Endothelial cell of umbilical vein (primary cell): ENCODE results near the gene CLIC3. TPM values are rescaled to one million over a fixed set of nuclear protein-coding genes. Genes with fewer than 3 reads are reported as not detected.

Experiments
- BruUV-seq: library from RNA; stranded (reverse); fragments of 400-500 nt; replicated peaks from 2 replicates; lab custom pipeline; 2021; lab: Mats Ljungman, UMichigan
- CTCF ChIA-PET: fragments of 300-600, 350-600 bp; sonication (Branson Sonifier 250); formaldehyde crosslinking; loops from one replicate; lab custom pipeline; 2021; ENCODE audit warnings: antibody characterized with exemption, inconsistent platforms; lab: Charles Lee
- POLR2A ChIA-PET: fragments of 300-600, 350-600 bp; sonication (Branson Sonifier 250); formaldehyde crosslinking; loops from one replicate; lab custom pipeline; 2021; ENCODE audit warnings: antibody characterized with exemption, inconsistent platforms; lab: Charles Lee
- DNase-seq: peaks from one replicate; pipeline ENCODE4 v3.0.0-alpha.2; 2011; ENCODE audit warnings: low read depth, low spot score
- FAIRE-seq: peaks from 2 replicates; lab custom pipeline; 2011; peaks lifted over from hg19 to GRCh38; lab: Jason Lieb, UNC
- H2AFZ ChIP-seq: 2 replicates; pipeline ENCODE4 v1.6.0; 2012; ENCODE audit warnings: low read depth, low read length, control low read depth, inconsistent platforms
- H3K27ac ChIP-seq: 2 replicates; pipeline ENCODE4 v1.5.1; 2011; ENCODE audit warnings: low read depth, mild to moderate bottlenecking, control low read depth, low read length, moderate library complexity; ENCODE audit not compliant: insufficient read depth
- H3K27me3 ChIP-seq, 2 experiments: 2 replicates each; pipeline versions ENCODE4 v1.6.0 to v1.6.1; 2011; ENCODE audit warnings: low read length in 2 of 2, mixed read lengths in 1 of 2; ENCODE audit not compliant: control insufficient read depth in 2 of 2, insufficient read depth in 2 of 2
- H3K36me3 ChIP-seq, 2 experiments: 2 replicates in 1 of 2; 3 replicates in 1 of 2; pipeline ENCODE4 v1.5.1; 2011; ENCODE audit warnings: low read length in 2 of 2, mild to moderate bottlenecking in 1 of 2, moderate library complexity in 1 of 2; ENCODE audit not compliant: control insufficient read depth in 2 of 2, insufficient read depth in 2 of 2; ENCODE audit errors: extremely low read depth in 1 of 2
- H3K4me1 ChIP-seq: 3 replicates; pipeline ENCODE4 v1.5.1; 2011; ENCODE audit warnings: mild to moderate bottlenecking, low read length; ENCODE audit not compliant: control insufficient read depth, insufficient read depth; ENCODE audit errors: extremely low read depth
- H3K4me2 ChIP-seq: 2 replicates; pipeline ENCODE4 v1.6.1; 2011; ENCODE audit warnings: low read length, control low read depth, mixed read lengths; ENCODE audit not compliant: insufficient read depth
- H3K4me3 ChIP-seq, 3 experiments: fragments of 200-600 bp in 1 of 3; sonication (generic), shearing (Covaris generic) in 1 of 3; replicated peaks in 1 of 3; 2 replicates each; pipeline ENCODE4 v1.5.1; 2011 to 2016; ENCODE audit warnings: control low read depth in 3 of 3, low read length in 3 of 3, mild to moderate bottlenecking in 2 of 3, inconsistent platforms in 1 of 3, low read depth in 1 of 3, moderate library complexity in 1 of 3; ENCODE audit not compliant: insufficient read depth in 1 of 3
- H3K79me2 ChIP-seq: 2 replicates; pipeline ENCODE4 v1.6.0; 2012; ENCODE audit warnings: low read length, inconsistent platforms; ENCODE audit not compliant: control insufficient read depth, insufficient read depth
- H3K9ac ChIP-seq: replicated peaks from 2 replicates; pipeline ENCODE3; 2011; ENCODE audit warnings: low read length, control low read depth; ENCODE audit not compliant: insufficient read depth; ENCODE audit errors: extremely low read depth
- H3K9me1 ChIP-seq: replicated peaks from 3 replicates; pipeline ENCODE4 v1.6.0; 2011; ENCODE audit warnings: mild to moderate bottlenecking, low read length; ENCODE audit not compliant: control insufficient read depth, insufficient read depth; ENCODE audit errors: extremely low read depth
- H3K9me3 ChIP-seq: replicated peaks from 2 replicates; pipeline ENCODE4 v1.5.1; 2012; ENCODE audit warnings: low read length, inconsistent platforms; ENCODE audit not compliant: control insufficient read depth, insufficient read depth
- H4K20me1 ChIP-seq: replicated peaks from 2 replicates; pipeline ENCODE3; 2011; ENCODE audit warnings: mild to moderate bottlenecking, low read length; ENCODE audit not compliant: control insufficient read depth, insufficient read depth; ENCODE audit errors: extremely low read depth
- FOS ChIP-seq: IDR thresholded peaks from 2 replicates; pipeline ENCODE4 v1.6.1; 2011; ENCODE audit warnings: mild to moderate bottlenecking, low read length, moderate library complexity, borderline replicate concordance; ENCODE audit not compliant: insufficient read depth
- GATA2 ChIP-seq: IDR thresholded peaks from 2 replicates; pipeline ENCODE4 v1.7.0; 2011; ENCODE audit warnings: low read depth, mild to moderate bottlenecking, moderate library complexity, mixed read lengths, low read length; ENCODE audit not compliant: insufficient read length, insufficient read depth
- JUN ChIP-seq: IDR thresholded peaks from 2 replicates; pipeline ENCODE4 v1.6.1; 2011; ENCODE audit warnings: borderline replicate concordance, low read depth; ENCODE audit not compliant: insufficient read length, insufficient read depth
- MYC ChIP-seq: IDR thresholded peaks from one replicate; pipeline ENCODE4 v1.6.1; 2011; ENCODE audit warnings: mild to moderate bottlenecking, low read depth, low read length
- POLR2AphosphoS5 ChIP-seq: IDR thresholded peaks from 2 replicates; pipeline ENCODE4 v1.6.1; 2012; ENCODE audit warnings: low read depth, mild to moderate bottlenecking, control low read depth, low read length, moderate library complexity; ENCODE audit not compliant: insufficient read depth
- dilution Hi-C: fragments of 300-500 bp; cut with MboI; formaldehyde crosslinking; loops from one replicate; pipeline ENCODE4 v1.15.0; 2019; ENCODE audit warnings: low sequenced_read_pairs; ENCODE audit not compliant: extremely low pct_ligation_motif_present
- intact Hi-C: fragments of 100-400 bp; cut with micrococcal nuclease; formaldehyde crosslinking; loops from one replicate; pipeline ENCODE4 v1.10.0; 2022
- polyA plus RNA-seq, 4 experiments: library from polyadenylated mRNA; depleted of rRNA in 3 of 4; stranded (reverse) in 3 of 4; unstranded in 1 of 4; fragments of >200 nt; gene quantifications; 2 replicates each; pipeline versions ENCODE4 v1.2.1 to v1.2.3, GENCODE V29; 2011 to 2012; ENCODE audit warnings: missing spikeins in 1 of 4
- total RNA-seq: library from RNA; stranded (reverse); gene quantifications from 2 replicates; pipeline ENCODE4 v1.2.3, GENCODE V29; 2021
- TF ChIP-seq, protein P1 (sequence below): IDR thresholded peaks from 2 replicates; pipeline ENCODE4 v1.6.1; 2011; ENCODE audit not compliant: insufficient read depth, insufficient read length
- TF ChIP-seq, protein P2 (sequence below), 2 donors: IDR thresholded peaks; 1 replicate in 1 of 2; 2 replicates in 1 of 2; pipeline ENCODE4 v1.5.1; 2011; ENCODE audit warnings: low read length in 2 of 2, mild to moderate bottlenecking in 2 of 2, moderate library complexity in 2 of 2, control low read depth in 1 of 2, inconsistent platforms in 1 of 2, low read depth in 1 of 2; ENCODE audit not compliant: insufficient read depth in 1 of 2; ENCODE audit errors: extremely low read depth in 1 of 2

Gene CLIC3
- total and polyA plus RNA-seq, 2 donors (not counting 3 experiments of a cell fraction or from before 2014, with no cell fraction given): 2.3 TPM; not detected in 1

- H3K79me2 ChIP-seq: no peaks in the 10 kb centered on the region
These were observed 30.0 kb upstream of the CLIC3 start for GRCh38 chr9:137026384-137026783.

More at GRCh38 chr9:137026384-137026783, 30.0 kb upstream of the CLIC3 start:
- FAIRE-seq (no peak), DNase-seq (no peak)
- ChIA-PET CTCF (interaction anchor here (1.5 to 4.5 kb wide), 4 partner anchors 9 to 249 kb away, joined by 3 to 28 read pairs (median 10); no protein-coding TSS in a partner anchor), POLR2A (no interaction called here)
- no peaks in the 10 kb centered on the region for H3K36me3 ChIP-seq
- peaks cover 12% of the 10 kb centered on the region for H3K4me1 ChIP-seq
- TF ChIP-seq JUN (no peak), POLR2AphosphoS5 (no peak), FOS (no peak), MYC (no peak), GATA2 (no peak)
- TF ChIP-seq, protein P1, sequence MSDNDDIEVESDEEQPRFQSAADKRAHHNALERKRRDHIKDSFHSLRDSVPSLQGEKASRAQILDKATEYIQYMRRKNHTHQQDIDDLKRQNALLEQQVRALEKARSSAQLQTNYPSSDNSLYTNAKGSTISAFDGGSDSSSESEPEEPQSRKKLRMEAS: no peak
- TF ChIP-seq, protein P2, sequence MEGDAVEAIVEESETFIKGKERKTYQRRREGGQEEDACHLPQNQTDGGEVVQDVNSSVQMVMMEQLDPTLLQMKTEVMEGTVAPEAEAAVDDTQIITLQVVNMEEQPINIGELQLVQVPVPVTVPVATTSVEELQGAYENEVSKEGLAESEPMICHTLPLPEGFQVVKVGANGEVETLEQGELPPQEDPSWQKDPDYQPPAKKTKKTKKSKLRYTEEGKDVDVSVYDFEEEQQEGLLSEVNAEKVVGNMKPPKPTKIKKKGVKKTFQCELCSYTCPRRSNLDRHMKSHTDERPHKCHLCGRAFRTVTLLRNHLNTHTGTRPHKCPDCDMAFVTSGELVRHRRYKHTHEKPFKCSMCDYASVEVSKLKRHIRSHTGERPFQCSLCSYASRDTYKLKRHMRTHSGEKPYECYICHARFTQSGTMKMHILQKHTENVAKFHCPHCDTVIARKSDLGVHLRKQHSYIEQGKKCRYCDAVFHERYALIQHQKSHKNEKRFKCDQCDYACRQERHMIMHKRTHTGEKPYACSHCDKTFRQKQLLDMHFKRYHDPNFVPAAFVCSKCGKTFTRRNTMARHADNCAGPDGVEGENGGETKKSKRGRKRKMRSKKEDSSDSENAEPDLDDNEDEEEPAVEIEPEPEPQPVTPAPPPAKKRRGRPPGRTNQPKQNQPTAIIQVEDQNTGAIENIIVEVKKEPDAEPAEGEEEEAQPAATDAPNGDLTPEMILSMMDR (IDR thresholded peaks at IDR 0.05; ENCODE audit: extremely low read depth in 1 of 2, insufficient read depth in 1 of 2, low read depth in 1 of 2, low read length in 2 of 2): no peak
- H3K9ac ChIP-seq: no peak overlapping the region
- no peak overlapping the region for H3K27ac ChIP-seq
- intact Hi-C loops (no loop called here), dilution Hi-C loops (no loop called here)
- no peaks in the 10 kb centered on the region for H3K9me1 ChIP-seq
- no TSS peak for BruUV-seq
- H2AFZ ChIP-seq: no peak overlapping the region
- H3K4me2 ChIP-seq: no peak overlapping the region
- H3K4me3 ChIP-seq: no peak overlapping the region
- no peaks in the 10 kb centered on the region for H3K9me3 ChIP-seq
- H4K20me1 ChIP-seq: no peaks in the 10 kb centered on the region
- H3K27me3 ChIP-seq: no peaks in the 10 kb centered on the region
